ENCODE measurements around the gene GGTA1.
A peak's percentile ranks its signal among the peaks of the same experiment; 100 is the strongest.
"Not testable (repeated sequence)": the region's sequence is repeated elsewhere in the genome, so short reads cannot be mapped to it uniquely, and the experiment has no call there.

The GGTA1 gene

DNA sequence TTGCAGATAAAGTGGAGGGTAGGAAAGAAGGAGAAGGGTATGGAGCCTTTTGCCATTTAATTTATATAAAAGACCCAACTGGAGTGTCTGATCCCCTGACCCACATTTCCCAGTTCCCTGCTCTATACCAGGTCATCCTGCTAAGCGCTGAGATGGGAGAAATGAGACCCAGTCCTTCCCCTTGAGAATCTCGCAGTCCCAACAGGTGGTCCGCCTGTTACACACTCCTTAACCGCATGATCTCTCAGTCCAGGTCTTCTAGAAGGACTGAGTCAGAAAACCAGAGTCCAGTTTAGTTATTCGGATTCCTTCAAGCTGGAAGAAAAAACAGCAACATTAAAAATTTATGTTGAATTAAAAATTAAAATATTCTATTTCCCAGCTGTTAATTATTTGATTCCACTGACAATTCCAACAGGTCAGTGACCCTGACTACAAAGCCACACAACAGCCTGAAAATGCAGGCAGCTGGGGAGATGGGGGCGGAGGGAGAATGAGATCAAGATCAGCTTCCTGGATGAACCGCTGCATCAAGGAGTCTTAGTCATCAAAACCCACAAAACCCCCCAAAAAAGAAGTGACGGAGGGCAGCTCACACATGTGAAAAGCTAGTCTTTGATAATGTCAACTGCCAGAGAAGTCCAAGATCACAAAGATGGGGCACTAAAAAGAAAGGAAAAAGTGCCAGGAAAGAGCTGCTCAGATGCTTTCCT lies 44.0 kb downstream of the GGTA1 start:
- peak; percentile 61 for DNase-seq

DNA sequence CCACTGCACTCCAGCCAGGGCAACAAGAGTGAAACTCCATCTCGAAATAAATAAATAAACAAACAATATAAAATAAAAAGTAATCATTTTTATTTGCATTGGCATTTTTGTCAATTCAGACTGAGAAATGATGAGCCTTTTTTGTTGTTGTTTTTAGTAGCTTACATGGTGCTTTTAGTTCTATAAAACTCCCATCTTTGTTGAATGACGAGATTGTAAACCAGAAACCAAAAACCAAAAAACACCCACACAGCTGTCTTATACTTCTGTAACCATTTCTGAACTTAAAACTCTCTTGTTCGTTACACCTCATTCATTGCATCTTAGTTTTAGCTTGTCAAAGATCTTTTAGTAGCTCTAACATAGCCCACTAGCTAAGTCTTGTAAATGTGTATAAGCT lies 44.7 kb downstream of the GGTA1 start:
- no peak for DNase-seq

DNA sequence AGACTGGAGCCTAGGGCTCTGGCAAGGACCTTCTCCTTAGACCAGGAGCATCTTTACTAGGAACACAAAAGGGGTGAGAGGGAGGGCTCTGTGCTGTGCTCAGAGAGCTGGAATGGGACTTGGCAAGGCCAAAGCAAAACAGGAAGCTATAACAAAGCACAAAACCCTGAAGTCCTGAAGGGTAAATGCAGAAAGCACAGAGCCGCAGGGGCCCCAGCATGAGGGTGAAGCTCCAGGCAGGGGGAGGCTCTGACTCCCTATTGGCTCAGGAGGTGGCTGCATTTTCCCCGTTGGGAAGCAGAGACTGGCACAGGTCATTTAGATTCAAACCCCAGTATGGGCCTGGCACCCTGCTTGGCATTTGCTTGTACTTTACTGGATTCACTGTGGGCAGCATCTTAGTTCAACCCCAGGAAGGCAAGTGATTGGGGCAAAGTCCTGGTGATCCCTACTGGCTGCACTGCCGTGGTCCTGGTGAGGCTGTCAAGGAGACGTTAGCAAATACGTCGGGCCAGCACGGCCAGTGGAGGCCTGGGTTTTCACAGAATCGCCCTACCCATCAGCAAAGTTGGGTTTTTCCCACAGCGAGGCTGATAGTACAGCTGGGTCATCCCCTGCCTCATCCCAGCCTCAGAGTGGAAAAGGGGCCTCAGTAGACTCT lies 46.3 kb downstream of the GGTA1 start:
- no peak for DNase-seq

DNA sequence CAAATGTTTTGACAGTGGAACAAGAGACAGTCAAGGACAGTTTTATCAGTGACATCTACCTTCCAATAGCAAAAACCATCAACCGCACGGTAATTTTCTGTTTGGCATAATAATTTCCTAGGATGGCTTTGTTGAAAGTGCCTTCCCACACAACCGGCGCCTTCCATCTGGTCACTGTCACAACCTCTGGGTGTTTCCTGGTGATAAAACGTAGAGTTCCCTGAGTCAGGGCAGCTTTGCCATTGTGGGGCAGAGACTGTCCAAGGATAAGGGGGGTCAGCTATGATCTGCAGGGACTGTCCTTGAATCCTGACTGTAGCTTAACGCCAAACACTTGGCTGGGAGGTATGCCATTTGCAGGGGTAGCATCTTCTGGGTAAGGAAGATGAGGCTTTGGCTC lies 47.6 kb downstream of the GGTA1 start:
- no peak for DNase-seq

DNA sequence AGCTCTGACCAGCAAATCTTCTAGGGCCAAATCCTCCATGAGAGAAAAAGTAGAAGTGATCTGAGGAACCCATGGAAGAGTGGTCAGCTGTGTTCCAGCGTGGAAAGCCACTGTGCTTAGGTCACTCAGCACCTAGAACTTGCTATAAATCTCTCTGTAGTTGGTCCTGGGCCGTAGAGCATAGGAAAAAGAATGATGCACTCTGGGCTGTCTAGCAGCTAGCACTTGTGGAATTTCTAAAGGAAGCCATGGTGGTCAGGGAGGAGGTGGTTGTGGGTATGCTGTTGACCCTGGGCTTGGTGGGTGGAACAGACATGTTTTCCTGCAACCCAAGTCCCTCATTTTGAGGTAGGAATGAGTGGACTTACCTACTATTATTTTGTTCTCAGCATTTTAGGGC lies 48.1 kb downstream of the GGTA1 start:
- DNase-seq, result no peak

DNA sequence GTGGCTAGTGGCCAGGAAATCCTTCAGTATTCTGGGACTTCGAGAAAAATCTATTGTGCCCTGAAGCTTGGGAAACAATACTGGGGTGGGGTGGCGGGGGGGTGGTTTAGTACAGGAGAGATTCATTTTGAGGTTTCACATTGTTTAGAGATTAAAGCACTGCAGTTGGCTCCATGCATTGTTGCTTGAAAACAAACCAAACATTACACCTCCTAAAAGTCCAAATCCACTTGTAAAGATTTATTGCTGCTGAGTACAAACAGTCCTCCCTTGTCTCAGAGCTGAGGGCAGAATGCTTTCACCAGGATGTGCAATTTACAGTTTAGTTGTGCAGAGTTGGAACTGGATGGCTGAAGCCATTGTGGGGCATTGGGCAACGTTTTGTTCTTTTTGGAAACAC lies 49.4 kb downstream of the GGTA1 start:
- DNase-seq, result no peak

DNA sequence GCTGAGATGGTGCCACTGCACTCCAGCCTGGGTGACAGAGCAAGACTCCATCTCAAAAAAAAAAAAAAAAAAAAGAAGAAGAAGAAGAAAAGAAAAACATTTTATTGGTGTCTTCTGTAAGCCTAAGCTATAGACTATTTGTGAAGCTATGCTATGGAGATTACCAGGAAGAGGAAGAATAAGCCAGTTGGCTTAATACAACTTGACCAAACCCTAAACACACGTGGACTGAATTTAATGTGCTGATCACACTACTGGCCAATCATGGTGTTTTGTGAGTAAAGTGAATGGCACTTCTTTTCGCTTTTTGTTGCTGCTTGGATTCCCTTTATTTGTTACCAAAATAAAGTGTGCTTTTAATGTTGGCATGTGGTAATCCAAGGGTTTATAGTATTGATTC lies 49.9 kb downstream of the GGTA1 start:
- no peak for DNase-seq

DNA sequence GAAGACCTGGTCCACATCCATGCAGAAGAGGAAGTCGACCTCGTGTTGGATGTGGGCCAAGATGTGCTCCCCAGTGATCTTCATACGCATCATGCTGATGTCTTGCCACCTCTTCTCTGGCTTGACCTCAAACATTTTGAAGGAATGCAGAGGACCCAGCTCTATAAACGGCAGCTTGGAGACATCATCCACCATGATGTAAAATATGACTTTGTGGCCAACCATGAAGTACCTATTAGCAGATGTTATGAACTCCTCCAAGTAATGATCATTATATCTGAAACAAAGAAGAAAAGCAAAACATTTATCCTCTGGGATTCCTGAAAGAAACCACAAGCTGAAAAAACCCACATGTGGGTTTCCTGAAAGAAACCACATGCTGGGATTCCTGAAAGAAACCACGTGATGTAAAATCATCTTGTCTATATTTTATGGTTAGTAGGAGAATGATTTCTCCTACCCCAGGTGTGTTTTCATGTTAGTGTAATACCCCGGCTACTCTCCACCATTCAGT lies 52.3 kb downstream of the GGTA1 start:
- DNase-seq, result no peak

DNA sequence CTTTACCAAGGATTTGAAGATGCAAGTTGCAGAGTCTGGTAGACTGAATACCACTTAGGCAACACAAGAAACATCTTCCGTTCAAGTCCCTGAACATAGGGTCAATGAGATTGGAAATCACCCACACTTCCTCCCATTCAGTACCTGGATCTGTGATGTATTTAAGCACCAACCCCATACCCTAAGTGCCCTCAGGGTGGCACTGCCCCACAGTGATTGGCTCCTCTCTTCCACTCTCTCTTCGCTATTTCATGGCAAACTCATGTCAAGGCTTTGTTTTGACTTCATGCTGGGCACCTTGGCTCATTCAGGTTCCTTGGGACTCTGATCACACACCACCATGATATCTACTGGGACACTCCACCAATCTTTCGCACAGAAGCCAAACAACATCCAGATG lies 53.7 kb downstream of the GGTA1 start:
- DNase-seq, result no peak

DNA sequence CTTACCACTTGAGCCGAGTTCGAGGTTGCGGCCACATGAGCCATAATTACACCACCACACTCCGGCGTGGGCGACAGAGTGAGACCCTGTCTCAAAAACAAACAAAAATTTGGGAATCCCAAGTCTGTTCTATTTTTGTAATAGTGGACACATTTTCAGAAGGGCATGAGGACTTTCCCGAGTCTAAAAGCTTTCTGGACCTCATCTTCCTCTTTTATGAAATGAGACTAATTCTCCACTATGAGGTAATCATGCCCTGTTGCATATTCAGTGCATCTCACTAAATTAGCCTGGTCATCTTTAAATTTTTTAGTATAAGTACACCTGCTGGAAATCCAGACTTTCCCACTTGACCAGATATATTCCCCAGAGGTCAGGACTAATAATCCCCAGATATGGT lies 55.7 kb downstream of the GGTA1 start:
- DNase-seq, result no peak

DNA sequence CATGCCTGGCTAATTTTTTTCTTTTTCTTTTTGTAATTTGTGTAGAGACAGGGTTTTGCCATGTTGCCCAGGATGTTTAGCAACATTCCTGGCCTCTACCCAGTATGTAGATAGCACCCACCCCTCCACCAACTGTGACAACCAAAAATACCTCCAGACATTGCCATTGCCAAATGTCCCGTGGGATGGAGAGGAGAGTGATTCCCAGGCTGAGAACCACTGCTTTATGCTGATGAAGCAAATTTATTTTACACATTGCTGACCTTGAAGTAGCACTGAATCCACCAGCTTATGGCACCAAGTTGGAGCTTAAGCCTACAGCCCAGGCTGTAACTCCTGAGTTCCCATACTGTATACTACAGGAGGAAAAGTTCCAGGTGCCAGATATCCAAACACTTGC lies 58.5 kb downstream of the GGTA1 start:
- no peak for DNase-seq

DNA sequence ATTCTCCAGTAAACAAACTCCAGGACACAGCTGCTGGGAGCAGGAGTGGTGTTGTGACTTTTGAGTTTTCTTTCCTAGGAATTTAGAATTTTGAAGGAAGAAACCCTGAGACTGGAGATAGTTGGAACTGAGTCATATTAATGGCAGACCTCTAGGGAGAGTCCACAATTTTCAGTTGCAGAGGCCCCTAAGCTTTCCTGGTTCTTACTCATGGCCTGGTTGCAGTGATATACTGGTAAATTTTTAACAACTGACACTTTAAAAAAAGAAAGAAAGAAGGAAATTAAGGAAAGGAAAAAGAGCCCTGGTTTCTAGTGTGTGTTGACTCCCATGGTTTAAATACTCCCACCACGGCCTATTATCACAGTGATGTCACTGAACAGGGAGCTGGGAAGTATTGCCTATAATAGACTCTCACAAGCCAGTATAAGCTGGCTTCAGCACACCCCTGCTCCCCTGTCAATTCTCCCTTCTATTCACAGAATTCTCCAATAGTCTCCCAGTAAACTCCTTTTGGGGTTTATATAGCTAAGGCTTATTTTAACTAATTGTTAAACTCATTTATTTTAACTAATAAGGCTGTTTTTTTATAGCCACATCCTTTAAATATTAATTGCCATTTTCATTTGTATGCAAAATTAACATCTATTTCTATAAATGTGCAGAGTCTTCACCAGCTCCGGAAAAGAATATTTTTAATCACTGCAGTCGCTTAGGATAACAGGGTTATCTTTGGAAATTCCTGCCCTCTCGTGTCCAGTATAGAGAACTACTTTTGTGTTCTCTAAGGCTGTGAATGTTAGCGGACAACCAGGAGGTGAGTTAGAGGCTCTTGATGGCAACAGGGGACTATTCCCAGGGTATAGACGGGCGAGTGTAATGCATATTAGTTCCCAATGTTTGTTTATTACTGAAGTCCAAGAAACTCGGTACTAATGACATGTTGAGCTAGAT lies 59.7 kb downstream of the GGTA1 start:
- DNase-seq, result no peak

DNA sequence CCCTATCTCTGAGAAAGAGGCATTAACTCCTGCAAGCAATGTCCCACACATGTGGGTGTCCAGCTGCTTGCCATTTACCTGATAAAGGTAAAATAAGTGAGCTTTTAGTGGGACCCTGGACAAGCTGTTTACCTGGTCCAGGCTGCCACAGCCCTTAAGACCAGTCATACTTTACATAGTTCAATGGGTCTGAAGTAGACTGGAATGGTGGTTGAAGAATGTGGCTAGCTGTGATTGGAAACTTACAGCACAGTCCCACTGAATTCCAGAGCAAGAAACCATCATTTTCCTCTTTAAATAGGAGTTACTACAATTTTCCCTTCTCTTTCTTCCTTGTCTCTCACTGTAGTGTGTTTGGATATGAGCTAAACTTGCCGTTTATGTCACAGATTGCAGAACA lies 60.6 kb downstream of the GGTA1 start:
- DNase-seq, result no peak

DNA sequence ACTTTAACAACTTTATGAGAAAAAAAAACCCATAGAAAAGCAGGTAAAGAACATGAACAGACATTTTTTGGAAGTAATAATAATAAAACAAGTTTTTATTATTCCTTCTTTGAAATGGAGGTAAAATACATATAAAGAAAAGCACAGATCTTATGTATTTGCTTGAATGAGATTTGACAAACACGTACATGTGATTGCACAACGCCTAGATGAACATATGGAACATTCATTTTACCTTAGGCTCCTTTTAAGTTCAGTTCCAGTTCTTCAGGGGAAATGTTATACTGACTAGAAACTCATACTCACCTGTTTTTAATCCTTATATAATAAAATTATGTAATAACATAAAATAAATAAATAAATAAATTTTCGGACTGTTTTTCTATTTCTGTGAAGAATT lies 61.8 kb downstream of the GGTA1 start:
- no peak for DNase-seq

DNA sequence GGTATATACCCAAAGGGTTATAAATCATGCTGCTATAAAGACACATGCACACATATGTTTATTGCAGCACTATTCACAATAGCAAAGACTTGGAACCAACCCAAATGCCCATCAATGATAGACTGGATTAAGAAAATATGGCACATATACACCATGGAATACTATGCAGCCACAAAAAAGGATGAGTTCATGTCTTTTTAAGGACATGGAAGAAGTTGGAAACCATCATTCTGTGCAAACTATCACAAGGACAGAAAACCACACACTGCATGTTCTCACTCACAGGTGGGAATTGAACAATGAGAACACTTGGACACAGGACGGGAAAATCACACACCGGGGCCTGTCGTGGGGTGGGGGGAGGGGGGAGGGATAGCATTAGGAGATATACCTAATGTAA lies 62.6 kb downstream of the GGTA1 start:
- not testable (repeated sequence) for DNase-seq

DNA sequence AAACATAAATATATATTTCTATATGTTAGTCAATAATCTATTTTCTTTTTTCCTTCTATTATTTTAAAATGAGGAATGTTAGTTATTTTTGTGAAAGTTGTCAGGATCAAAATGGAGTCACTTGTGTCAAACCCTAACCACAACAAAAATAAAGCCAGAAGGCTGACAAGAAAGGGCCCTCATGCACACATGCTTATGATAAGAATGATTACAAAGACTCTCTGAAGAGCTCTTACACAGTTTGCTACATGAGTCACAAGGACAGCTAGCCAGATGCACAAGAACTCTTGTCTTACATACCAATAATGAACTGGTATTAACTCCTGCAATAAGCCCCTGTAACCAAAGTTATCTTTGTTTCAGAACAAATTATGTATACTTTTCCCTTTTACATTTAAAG lies 64.7 kb downstream of the GGTA1 start:
- no peak for DNase-seq

DNA sequence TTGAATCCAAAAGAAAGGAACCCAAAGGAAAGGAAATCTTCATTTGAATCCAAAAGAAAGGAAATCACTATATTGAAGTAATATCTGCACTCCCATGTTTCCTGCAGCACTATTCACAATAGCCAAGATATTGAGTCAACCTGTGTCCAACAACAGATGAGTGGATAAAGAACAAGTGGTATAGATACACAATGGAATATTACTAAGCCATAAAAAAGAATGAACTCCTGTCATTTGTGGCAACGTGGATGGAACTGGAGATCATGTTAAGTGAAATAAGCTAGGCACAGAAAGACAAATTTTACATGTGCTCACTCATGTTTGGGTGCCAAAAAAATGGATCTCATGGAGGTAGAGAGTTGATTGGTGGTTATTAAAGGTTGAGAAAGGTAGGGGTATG lies 71.7 kb downstream of the GGTA1 start:
- DNase-seq, result no peak

DNA sequence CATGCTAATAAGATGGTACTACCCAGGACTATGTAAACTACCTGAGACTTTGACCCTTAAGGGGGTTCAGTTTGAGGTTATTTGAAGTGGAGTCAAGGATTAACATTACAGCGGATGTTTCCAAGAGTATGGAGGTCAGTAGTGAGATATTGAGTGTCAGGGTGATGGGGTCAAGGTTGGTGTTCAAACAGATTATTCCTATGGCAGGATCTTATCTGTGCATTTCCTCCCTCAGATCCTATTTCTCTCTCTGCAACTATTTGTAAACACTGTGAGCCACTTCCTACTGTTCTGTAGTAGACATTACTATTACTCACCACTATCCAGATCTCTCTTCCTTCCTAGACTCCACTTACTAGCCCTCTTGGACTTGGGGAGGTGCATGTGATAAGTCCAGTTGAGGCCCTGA lies 75.6 kb downstream of the GGTA1 start:
- DNase-seq, result no peak

DNA sequence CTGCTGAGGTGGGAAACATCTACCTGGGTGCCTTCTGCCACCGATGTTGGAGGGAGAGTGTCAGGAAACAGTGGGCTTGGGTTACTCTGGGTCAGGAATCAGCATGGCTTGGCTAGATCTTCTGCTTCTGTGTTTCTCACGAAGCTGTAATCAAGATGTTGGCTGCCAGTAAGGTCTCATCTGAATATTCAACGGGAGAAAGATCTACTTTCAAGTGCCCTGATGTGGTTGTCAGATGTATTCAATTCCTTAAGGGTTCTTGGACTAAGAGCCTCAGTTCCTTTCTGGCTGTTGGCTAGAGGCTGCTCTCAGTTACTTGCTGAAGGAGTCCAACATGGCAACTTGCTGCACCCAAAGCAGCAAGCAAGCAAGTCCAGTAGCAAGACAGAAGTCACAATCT lies 87.7 kb downstream of the GGTA1 start:
- no peak for DNase-seq

DNA sequence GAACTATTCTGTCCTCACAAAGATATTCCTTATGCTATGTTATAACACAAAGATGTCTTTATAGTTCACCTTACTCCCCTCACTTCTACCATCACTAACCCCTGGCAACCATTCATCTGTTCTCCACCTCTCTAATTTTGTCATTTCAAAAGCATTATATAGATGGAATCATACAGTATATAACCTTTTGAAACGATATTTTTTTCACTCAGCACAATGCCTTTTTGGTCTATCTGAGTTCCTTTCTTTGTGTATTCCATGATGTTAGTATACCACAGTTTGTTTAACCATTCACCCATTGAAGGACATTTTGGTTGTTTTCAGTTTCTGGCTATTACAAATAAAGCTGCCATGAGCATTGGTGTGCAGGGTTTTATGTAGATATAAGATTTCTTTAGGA lies 93.7 kb downstream of the GGTA1 start:
- no peak for DNase-seq

Measured in activated CD8-positive, alpha-beta memory T cell treated with anti-CD3 and anti-CD28 coated beads for 24 hours (primary cell).